ENCODE data around the gene EIF4B.

- no peak for TF ChIP-seq CTCF (conservative IDR thresholded peaks at IDR 0.05 in 1 of 2, IDR thresholded peaks at IDR 0.05 in 1 of 2; ENCODE audit: extremely low read depth in 1 of 2, insufficient read depth in 1 of 2, low read depth in 1 of 2, low read length in 2 of 2)
- TF ChIP-seq EZH2 (IDR thresholded peaks at IDR 0.05; ENCODE audit: borderline replicate concordance, low read length) = no peak
Observed at GRCh38 chr12:53057816-53058500, 51.7 kb downstream of the EIF4B start.

Data from mammary epithelial cell (primary cell).